Stomach (tissue), 4 donors: ENCODE measurements around the gene CCDC172.

Experiments used
- CTCF ChIP-seq, 7 experiments: fragments of 450-650 bp in 4 of 7; fragments of 200-600 bp in 3 of 7; sonication (generic) in 3 of 7; IDR thresholded peaks; one replicate each; pipeline ENCODE4 v1.5.1; 2016 to 2019; ENCODE audit warnings: antibody characterized with exemption in 7 of 7, control low read depth in 2 of 7, mild to moderate bottlenecking in 1 of 7
- POLR2A ChIP-seq, 4 donors: fragments of 450-650 bp; IDR thresholded peaks; one replicate each; pipeline ENCODE4 v1.6.1; 2016; ENCODE audit warnings: antibody characterized with exemption in 4 of 4, control low read depth in 2 of 4, mild to moderate bottlenecking in 1 of 4, moderate library complexity in 1 of 4

- no peak for TF ChIP-seq POLR2A (IDR thresholded peaks at IDR 0.05)
- TF ChIP-seq CTCF (IDR thresholded peaks at IDR 0.05) = no peak
Observed at GRCh38 chr10:116353817-116354216, 29.6 kb downstream of the CCDC172 start.
